Renal cortical epithelial cell (primary cell): Measurements from ENCODE around the gene SHISAL2A. TPM values are rescaled to one million over a fixed set of nuclear protein-coding genes. Genes with fewer than 3 reads are reported as not detected.
A peak's percentile ranks its signal among the peaks of the same experiment; 100 is the strongest.

Experiments used
- DNase-seq: peaks from one replicate; pipeline ENCODE4 v3.0.0-alpha.2; 2011; ENCODE audit warnings: low read depth
- total RNA-seq: library from RNA; depleted of rRNA; stranded (reverse); fragments of >200 nt; gene quantifications from 2 replicates; pipeline ENCODE4 v1.2.3, GENCODE V29; 2014

SHISAL2A gene
- total RNA-seq, 1 donor from 2014 or later = not detected

DNA sequence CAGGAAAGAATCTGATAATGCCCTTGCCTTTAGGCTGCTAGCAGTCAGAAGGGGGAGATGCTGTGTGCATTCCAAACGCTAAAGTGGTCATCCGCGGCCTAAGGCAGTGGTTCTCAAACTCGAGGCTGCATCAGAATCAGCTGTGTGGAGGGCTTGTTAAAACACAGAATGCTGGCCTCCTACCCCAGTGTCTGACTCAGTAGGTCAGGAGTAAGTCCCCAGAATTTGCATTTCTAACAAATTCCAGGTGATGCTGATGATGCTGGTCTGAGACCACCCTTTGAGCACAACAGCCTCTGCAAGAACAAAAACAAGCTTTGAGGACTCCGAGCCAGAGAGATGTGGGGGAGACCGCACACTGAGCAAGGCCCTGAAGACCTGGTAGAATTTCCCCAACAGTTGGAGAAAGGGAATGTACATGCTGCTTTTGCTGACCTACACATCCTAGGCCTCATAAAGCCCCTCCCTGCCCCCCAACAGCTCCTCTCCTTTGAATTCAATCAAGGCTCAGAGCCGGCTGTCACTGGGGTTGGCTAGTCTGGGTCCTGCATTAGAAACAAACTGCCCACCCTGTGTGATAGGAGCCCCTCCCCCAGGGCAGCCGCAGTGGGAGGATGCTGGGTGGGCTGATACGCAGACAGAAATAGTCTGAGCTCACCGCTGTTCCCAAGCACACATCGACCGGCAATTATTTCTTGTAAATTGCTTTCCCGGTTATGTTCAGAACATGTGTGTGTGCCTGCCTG lies 27.1 kb downstream of the SHISAL2A start:
- DNase-seq = no peak

DNA sequence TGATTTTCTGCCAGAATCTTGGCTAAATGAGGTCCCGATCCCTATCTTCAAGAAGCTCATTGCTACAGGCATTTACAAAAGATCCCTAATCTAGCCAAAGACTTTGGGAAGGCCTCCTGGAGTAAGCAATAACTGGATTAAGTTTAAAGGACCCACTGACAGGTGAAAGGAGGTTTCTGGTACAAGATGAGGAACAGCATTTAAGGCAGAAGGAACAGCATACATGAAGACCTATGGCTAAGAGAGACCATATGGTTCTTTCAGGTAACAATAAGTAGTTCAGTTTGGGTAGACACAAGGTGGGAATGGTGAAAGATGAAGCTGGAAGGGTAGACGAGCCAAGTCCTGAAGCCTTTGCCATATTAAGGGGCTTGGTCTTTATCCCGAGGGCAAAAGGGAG lies 27.8 kb downstream of the SHISAL2A start:
- DNase-seq = no peak

DNA sequence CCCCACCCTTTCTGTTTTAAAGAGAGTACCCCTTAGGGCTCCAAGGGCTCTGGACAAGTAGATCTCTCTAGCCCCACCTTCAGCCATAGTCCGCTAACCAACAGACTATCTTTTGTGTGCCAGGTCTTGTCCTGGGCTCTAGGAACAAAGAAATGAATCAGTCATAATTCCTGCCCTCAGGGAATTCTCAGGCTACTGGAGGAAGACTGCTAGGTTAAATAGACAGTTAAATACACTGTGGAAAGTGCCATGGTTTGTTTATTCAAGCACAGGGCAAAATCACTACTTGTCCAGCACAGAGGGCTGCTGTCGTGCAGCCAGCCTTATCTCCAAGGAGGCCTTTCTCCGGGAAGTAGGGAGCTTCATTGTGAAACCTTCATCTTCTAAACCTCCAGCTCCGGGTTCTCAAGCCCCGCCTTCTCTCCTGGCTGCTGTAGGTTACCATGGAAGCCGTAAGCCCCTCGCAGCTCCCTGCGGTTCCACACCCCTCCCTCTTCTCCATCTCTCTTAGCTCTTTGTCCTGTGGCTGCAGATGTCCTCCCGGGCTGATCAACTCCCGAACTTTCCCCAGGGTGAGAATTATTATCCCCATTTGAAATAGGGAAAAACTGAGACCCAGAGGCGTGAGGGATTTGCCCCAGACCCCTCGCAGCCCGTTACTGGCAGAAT lies 29.8 kb downstream of the SHISAL2A start:
- DNase-seq = peak; percentile 95

DNA sequence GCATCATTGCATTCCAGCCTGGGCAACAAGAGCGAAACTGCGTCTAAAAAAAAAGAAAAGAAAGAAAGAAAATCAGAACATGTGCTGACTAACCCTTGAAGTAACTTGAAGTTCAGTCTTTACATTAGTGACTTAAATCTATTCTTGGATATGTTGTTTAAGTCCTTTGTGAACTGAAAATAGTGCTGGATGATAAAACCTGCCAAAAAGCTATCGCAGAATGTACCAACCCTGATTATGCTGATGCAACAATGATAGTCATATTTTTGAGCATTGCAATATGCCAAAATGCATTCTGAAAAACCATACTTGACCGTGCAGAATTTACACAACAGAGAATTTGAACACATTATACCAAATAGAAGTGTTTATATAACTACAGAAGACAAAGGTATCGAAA lies 30.7 kb downstream of the SHISAL2A start:
- no peak for DNase-seq

DNA sequence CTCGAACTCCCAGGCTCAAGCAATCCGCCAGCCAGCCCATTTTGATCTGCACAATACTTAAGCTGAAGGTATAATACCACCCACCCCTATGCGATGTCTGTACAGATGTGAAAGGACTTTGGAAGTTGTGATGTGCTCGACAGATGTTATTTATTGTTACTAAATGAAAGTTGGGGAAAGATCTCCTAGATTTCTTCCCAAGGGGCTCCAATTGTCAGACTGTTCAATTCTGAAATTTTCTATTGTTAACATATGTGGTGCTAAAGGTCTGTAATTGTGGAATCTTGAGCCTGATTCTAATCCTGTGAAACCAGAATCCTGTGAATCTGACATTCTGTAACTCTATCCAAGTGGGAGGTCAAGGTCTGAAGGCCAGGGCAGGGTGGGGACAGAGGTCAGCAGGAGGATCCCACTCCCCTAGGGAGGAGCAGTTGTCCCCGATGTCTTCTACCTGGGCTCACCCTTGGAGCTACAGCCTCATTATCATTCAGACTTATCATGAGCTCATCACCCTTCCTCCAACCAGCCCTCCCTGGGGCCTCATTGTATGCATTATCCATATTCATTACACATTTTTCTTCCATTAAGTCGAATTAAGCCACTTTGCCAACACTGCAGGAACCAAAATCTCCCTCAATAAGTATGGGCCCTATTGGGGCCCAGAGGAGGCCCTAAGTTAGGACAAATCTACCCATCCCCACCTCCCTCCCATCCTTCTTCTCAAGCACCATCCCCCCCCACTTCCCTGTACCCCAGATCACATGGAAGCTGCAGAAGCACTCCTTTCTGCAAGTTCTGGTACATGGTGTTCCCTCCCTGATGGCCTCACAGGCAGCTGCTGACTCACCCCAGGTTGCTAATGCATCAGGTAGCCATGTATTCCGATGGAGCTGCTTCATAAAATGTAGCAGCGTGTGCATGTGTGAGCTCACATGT lies 32.3 kb downstream of the SHISAL2A start:
- DNase-seq = peak; percentile 70

DNA sequence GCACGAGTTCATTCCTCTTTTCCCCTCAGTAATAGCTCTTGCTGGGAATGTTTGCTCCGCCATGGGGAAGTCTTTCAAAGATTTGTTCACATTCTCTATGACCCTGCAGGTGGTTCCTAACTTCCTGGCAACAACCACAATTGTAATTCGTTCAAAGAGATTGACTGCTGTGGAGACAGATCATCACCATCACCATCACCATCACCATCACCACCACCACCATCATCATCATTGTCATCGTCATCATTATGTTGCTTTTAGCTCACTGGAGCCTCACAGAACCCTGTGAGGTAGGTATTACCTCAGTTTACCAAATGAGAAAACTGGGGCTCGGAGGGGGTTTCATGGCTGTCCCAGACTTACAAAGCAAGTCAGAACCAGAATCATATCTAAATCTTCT lies 34.3 kb downstream of the SHISAL2A start:
- no peak for DNase-seq

DNA sequence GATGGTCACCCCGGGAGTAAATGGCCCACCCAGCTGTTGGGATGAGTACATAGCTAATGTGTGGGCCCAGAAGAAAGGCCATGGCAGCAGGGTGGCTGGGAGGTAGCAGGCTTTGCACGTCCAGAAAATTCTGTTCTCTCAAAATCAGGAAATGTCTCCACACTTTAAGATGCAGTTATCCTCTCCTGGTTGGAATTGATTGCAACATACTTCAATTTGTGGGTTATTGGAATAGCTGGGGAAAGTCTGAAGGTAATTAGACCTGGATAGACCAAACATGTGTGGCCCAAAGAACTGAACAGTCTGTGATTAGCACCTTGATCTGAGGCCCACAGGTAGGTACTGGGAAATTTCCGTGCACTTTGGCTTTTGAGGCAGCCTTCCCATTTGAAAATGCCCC lies 35.0 kb downstream of the SHISAL2A start:
- DNase-seq = peak; percentile 21

DNA sequence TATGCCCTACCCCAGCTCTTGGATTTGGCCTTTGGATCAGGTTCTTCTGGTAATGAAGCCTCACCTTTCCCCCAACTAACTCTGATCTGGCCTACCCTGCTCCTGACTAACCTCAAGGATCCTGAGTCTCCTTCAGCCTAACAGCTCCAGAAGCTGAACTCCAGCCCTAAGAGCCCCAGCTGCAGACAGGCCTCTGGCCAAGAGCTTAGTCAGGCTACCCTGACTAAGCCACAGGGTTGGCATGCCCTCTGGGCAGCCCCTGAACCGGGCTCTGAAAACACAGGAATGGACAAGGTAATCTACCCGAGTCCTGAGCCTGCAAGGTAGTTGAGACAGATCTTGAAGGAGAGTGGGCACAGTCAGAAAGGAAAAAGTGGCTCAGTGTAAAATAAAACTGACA lies 35.7 kb downstream of the SHISAL2A start:
- DNase-seq = peak; percentile 53

DNA sequence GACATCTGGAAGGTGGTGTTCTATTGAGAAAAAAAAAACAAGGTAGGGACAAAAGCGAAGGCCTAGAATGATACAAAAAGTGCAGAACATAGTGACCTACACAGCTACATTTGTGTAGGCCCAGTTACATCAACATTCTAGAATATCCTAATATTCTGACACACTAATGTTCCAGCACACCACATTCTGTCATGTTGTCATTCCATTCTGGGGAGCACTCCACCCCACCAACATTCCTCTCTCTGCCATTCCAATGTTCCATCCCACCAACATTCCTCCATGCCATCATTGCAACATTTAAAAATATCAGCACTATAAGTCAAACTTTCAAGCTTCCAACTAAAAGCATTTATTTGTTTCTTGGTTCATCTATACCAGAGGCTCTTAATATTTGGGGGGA lies 36.7 kb downstream of the SHISAL2A start:
- peak; percentile 46 for DNase-seq

DNA sequence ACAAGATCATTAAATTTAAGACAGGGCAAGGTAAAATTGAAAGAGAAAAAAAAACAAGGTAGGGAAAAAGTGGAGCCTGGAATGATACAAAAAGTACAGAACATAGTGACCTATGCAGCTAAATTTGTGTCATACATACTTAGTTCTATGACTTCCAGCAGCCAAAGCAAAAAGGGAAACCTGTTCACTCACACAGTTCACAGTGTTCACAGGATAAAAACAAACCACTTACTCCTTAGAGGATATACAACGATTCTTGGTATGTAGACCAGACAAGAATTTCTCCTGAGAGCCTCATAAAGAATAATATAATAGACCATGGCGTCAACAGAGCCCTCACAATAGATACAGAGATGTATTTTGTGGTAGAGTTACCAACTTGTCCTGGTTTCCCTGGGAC lies 37.6 kb downstream of the SHISAL2A start:
- DNase-seq = no peak

DNA sequence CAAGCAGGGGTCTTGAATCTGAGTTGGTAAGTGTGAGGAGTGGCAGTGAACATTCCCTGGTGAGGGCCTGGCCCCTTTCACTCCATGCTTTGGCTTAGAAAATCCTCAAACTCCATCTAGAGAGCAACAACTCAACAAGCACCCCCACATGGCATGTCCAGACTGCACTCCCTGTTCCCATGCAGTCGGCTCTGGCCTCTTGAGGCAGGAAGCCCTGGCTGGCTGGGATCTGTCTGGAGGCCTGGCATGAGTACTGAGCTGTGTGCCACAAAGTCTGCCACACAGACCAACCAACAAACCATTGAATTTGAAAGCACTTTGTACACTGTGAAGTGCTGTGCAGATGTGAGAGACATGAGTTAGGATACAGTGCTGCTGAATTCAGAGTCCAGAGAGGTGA lies 40.0 kb downstream of the SHISAL2A start:
- no peak for DNase-seq

DNA sequence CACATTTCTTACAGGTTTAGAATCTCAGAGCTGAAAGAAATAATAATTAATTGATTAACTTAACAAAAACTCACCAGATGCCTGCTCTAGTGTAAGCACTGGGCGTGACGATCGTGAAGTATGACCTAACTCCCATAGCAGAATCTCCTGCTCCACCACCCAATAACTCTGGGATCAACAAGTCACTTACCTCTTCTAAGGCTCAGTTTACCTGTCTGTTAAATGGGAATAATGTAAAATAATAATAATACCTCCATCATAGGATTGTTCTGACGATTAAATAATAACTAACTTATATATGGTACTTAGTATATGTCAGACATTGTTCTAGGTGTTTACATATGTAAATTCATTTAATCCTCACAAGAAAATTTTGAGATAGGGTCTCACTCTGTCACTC lies 40.5 kb downstream of the SHISAL2A start:
- DNase-seq = no peak

DNA sequence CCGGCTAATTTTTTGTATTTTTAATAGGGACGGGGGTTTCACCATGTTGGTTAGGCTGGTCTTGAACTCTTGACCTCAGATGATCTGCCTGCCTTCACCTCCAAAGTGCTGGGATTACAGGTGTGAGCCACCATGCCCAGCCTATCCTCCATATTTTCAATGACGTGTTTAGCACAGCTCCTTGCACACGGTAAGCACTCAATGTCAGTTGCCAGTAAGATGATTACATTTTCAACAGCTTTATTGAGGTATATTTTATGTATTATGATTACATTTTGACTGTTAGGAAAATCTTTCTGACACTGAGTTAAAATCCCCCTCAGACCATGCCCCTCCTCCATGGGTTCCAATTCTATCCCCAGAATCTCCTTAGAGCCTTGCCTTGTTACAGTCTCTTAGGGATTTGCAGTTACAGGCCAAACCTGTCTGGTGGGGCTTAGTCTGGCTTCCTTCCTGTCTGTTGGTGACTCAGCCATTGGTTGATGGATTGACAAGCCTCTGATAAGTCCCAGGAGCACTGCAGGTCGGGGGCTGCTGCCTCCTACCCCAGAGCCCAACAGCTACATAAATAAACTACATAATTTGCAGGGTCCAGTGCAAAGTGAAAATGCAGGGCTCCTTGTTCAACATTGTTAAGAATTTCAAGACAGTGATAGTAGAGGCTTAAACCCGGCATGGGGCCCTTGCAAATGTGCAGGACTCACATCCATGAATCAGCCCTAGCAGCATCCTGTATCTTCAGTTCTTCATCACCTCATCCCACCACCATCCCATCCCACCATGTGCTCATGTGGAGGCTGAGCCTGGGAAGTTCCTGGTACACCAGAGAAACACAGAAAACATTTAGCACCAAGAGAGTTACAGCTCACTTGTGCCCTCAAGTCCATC lies 41.8 kb downstream of the SHISAL2A start:
- DNase-seq = peak; percentile 50

DNA sequence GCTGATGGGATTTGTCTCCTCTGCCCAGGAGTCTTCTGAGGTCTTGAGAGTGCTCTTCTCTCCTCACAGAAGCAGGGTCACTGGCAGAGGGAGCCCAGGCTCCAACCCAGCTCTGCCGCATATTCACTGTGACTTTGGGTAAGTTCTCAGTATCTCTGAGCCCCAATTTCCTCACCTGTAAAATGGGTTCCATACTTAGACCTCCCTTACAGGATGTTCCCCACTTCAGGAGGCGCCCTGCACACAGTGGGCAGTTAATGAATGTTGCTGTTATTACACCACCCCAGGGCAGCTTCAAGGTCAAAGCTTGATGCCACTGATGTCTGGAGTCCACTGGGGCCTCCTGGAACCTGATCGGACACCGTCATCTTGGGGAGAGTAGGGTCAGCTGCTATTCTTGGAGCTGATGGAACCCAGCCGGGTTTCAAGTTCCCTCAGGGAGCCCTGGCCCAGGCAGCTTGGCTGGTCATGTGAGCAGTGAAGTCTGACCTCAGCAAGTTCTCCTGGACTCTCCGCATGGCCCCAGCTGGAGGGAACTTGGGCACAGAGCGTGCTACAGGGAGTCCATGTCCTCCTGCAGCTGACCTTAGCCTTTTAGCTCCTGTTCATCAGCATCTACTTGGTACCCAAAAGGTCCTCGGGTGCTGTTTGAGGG lies 43.4 kb downstream of the SHISAL2A start:
- DNase-seq = no peak

DNA sequence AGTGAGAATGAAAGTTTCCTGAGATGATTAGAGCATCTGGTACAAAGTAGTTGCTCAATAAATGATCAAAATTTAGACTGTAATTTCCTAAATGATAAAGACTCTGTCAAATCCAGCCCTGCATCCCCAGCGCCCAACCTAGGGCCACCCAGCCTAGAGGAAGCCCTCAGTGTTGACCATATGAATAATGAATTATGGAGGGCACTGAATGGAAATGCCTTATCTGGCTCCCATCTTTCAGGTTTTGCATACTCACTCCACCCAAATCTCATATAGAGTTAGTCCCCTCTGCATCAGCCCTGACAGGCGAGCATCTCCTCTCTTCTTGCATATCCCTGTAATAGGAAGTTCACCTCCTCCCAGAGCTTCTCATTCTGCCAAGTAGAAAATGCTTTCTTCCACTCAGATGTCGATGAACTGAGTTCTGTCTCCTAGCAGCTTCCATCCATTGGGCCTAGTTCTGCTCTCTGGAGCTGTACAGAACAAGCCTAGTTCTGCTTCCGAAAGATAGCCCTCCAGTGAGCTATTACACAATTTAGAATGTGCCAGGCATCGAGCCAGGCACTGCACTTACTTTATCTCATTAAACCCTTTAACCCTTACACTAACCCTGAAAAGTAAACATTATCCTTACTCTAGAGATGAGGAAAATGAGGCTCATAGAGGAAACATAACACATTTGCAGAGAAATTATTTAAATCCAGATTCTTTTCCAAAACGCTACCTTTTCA lies 44.3 kb downstream of the SHISAL2A start:
- DNase-seq = no peak

DNA sequence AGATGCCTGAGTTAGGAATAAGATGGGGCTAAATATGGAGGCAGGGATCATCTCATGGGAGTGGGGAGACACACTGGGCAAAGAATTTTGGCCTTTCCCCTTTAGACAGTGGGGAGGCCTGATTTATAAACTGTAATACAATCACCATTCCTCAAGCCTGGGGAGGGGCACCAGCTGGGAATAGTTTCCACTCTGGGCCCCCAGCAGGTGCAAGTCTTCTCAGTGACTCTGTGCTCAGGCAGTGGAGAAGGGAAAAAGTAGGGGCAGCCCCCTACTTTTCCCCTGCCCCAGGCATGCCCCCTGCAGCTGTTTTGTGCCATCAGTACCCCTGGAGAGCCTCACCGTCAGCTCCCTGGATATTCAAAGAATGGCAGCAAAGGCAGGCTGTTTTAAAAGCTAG lies 46.1 kb downstream of the SHISAL2A start:
- no peak for DNase-seq

DNA sequence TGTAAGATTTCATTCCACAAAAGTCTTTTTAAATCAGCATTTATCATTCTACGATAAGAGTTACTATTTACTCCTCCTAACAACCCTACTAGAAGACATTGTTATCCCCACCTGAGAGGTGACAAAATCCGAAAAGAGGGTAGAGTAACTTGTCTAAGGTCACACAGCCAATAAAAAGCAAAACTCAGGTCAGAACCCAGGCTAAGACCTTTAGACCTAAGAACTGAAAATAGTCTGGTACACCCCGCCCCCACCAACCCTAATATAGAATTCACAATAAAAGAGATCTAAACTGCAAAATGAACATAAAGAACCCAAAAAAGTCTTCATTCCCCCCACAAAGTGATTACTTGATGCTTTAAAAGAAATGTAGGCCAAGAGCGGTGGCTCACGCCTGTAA lies 46.5 kb downstream of the SHISAL2A start:
- no peak for DNase-seq

DNA sequence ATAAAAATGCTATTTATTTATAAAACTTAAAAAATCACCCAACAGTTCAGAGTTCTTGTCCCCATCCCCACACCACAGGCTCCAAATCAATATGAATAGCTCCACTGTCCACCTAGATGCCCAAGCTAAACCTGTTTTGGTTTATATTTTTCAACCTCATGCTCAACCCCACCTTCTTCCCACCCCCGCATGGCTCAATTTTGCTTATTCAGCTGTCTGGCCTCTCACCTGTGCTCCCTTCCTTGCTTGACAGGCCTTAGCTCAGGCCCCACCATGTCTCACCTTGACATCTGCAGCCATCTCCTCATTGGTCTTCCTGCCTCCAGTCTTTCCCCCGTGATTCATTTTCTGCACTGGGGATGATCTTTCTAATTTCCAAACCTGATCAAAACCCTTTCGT lies 47.4 kb downstream of the SHISAL2A start:
- no peak for DNase-seq

DNA sequence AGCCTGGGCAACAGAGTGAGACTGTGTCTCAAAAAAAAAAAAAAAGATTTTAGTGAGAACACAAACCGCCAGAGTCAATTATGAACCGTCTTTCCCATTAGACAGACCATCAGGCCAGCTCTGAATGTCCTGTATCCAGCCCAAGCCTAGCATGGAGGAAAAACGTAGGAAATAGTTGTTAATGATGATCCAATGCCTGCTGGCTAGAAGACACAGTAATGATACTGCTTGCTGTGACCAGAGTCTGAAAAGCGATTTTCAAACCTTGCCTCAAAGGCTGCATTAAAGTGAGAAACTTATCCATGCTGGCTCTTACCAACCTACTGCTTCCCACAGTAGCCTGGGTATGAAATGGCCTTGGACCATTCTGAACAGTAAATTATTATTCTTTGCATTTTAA lies 48.2 kb downstream of the SHISAL2A start:
- no peak for DNase-seq

DNA sequence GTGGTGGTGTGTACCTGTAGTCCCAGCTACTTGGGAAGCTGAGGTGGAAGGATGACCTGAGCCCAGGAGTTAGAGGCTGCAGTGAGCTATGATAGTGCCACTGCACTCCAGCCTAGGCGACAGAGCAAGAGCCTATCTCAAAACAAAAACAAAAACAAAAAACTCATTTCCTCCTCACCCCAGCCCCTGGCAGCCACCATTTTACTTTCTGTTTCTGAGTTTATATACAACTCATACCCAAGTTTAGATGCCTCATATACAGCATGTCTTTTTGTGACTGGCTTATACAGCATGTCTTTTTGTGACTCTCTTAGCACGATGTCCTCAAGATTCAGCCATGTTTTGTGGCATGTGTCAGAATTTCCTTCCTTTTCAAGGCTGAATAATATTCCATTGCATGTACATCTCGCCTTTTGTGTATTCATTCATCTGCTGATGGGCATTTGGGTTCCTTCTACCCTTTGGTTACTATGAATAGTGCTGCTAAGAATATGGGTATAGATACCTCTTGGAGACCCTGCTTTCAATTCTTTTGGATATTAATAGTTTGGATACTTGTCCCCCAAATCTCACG lies 50.5 kb downstream of the SHISAL2A start:
- DNase-seq = no peak
